ENCODE measurements around the gene CT47C1. TPM values are rescaled to one million over a fixed set of nuclear protein-coding genes. Genes with fewer than 3 reads are reported as not detected.

CT47C1 gene
- total and polyA plus RNA-seq, 2 of the 13 experiments (the other 11 are each of a cell fraction or from before 2014, with no cell fraction given), result not detected

- no peak for FAIRE-seq
- no peak for ATAC-seq
- CTCF ChIA-PET (ENCODE audit: low intra/inter-chr PET ratio, low total read pairs), result no interaction called here
- no peaks in the 10 kb centered on the region for H3K79me2 ChIP-seq (ENCODE audit: insufficient read depth, low read length)
- no TSS peak for BruUV-seq (replicated peaks)
- TF ChIP-seq ZNF746 (CRISPR knock-in tag; IDR thresholded peaks at IDR 0.05) (no peak), ZNF558 (CRISPR knock-in tag; IDR thresholded peaks at IDR 0.05; ENCODE audit: borderline replicate concordance) (no peak), ZNF496 (CRISPR knock-in tag; IDR thresholded peaks at IDR 0.05; ENCODE audit: insufficient replicate concordance) (no peak), ZNF780A (CRISPR knock-in tag; IDR thresholded peaks at IDR 0.05) (no peak), ZNF567 (CRISPR knock-in tag; IDR thresholded peaks at IDR 0.05; ENCODE audit: borderline replicate concordance) (no peak), POLR2AphosphoS2 (IDR thresholded peaks at IDR 0.05; ENCODE audit: low read depth, low read length) (no peak), ZNF30 (CRISPR knock-in tag; IDR thresholded peaks at IDR 0.05) (no peak), SP1 (IDR thresholded peaks at IDR 0.05) (no peak), SP1 (CRISPR knock-in tag; IDR thresholded peaks at IDR 0.05) (no peak), ZNF598 (CRISPR knock-in tag; IDR thresholded peaks at IDR 0.05; ENCODE audit: borderline replicate concordance) (no peak), ZNF839 (CRISPR knock-in tag; IDR thresholded peaks at IDR 0.05; ENCODE audit: borderline replicate concordance) (no peak)
- TF ChIP-seq, protein P1, sequence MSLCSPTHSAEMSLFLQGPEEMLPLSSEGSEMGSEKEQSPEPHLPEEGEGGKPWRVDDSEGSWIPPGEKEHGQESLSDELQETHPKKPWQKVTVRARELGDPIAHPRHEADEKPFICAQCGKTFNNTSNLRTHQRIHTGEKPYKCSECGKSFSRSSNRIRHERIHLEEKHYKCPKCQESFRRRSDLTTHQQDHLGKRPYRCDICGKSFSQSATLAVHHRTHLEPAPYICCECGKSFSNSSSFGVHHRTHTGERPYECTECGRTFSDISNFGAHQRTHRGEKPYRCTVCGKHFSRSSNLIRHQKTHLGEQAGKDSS (CRISPR knock-in tag; IDR thresholded peaks at IDR 0.05; ENCODE audit: borderline replicate concordance, low read depth), result no peak
- TF ChIP-seq, protein P2, sequence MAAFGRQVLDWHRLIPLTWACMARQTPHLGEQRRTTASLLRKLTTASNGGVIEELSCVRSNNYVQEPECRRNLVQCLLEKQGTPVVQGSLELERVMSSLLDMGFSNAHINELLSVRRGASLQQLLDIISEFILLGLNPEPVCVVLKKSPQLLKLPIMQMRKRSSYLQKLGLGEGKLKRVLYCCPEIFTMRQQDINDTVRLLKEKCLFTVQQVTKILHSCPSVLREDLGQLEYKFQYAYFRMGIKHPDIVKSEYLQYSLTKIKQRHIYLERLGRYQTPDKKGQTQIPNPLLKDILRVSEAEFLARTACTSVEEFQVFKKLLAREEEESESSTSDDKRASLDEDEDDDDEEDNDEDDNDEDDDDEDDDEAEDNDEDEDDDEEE (CRISPR knock-in tag; IDR thresholded peaks at IDR 0.05), result no peak
- TF ChIP-seq, protein P3, sequence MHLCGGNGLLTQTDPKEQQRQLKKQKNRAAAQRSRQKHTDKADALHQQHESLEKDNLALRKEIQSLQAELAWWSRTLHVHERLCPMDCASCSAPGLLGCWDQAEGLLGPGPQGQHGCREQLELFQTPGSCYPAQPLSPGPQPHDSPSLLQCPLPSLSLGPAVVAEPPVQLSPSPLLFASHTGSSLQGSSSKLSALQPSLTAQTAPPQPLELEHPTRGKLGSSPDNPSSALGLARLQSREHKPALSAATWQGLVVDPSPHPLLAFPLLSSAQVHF (CRISPR knock-in tag; IDR thresholded peaks at IDR 0.05), result no peak
- POLR2A ChIA-PET, result no interaction called here
- DNase-seq (ENCODE audit: low spot score), result no peak
- H3K9me3 ChIP-seq (ENCODE audit: low read length), result no peaks in the 10 kb centered on the region
- no peak overlapping the region for H2AFZ ChIP-seq (ENCODE audit: low read length)
- H3K9ac ChIP-seq (ENCODE audit: insufficient read depth, low read depth, low read length), result no peak overlapping the region
- no peaks in the 10 kb centered on the region for H3K27me3 ChIP-seq (ENCODE audit: control insufficient read depth in 1 of 2, insufficient read depth in 2 of 2, low read length in 2 of 2)
- WGBS (ENCODE audit: low lambda C conversion rate), result 73% methylated on average over 10 of the region's 43 CpGs
- H3K36me3 ChIP-seq (replicated peaks in 1 of 2; ENCODE audit: control insufficient read depth in 1 of 2, insufficient read depth in 2 of 2, low read length in 2 of 2), result no peaks in the 10 kb centered on the region
- in situ Hi-C loops (cut with HindIII; ENCODE audit: extremely low pct_ligation_motif_present, low pct_unique_long_range_greater_than_20kb), result no loop called here
- no peaks in the 10 kb centered on the region for H4K20me1 ChIP-seq (ENCODE audit: insufficient read depth, low read length)
- H3K4me3 ChIP-seq (replicated peaks in 1 of 3; ENCODE audit: insufficient read depth in 1 of 3, low read depth in 2 of 3, low read length in 3 of 3), result no peak overlapping the region
- intact Hi-C loops (cut with micrococcal nuclease; ENCODE audit: unreplicated experiment), result no loop called here
- H3K27ac ChIP-seq (ENCODE audit: extremely low read length, insufficient read depth, low read length), result no peak overlapping the region
- no peaks in the 10 kb centered on the region for H3K4me1 ChIP-seq (ENCODE audit: insufficient read depth, low read length)
- no peak overlapping the region for H3K4me2 ChIP-seq (ENCODE audit: low read depth, low read length)
Measured at GRCh38 chrX:119073200-119073905, 560 bp downstream of the CT47C1 start.

All from HepG2 (cell line).